Measurements from ENCODE around the gene HGF.

- TF ChIP-seq CTCF (IDR thresholded peaks at IDR 0.05; ENCODE audit: insufficient read depth, low read length) = no peak
- no peak for TF ChIP-seq POLR2AphosphoS5 (IDR thresholded peaks at IDR 0.05; ENCODE audit: low read depth)
- TF ChIP-seq GABPA (IDR thresholded peaks at IDR 0.05; ENCODE audit: low read depth) = no peak
Observed at GRCh38 chr7:81743665-81744064, 26.2 kb downstream of the HGF start.

All from HL-60 (cell line).